H1 (cell line): ENCODE measurements around the gene RNPS1. TPM values are rescaled to one million over a fixed set of nuclear protein-coding genes. Genes with fewer than 3 reads are reported as not detected.

Experiments
- CTCF ChIA-PET: fragments of 300-600 bp; sonication (Branson Sonifier 250); formaldehyde crosslinking; loops from one replicate; lab custom pipeline; 2021; ENCODE audit not compliant: partially characterized antibody; lab: Charles Lee
- POLR2A ChIA-PET: fragments of 300-600 bp; sonication (Branson Sonifier 250); formaldehyde crosslinking; loops from one replicate; lab custom pipeline; 2021; ENCODE audit warnings: inconsistent platforms; ENCODE audit not compliant: partially characterized antibody; lab: Charles Lee
- DNase-seq, 2 experiments: peaks; one replicate each; pipeline versions ENCODE4 v3.0.0 to v3.0.0-alpha.2; 2010 to 2022; ENCODE audit warnings: low spot score in 2 of 2, low read depth in 1 of 2, mixed read lengths in 1 of 2
- FAIRE-seq: peaks from 2 replicates; lab custom pipeline; 2011; peaks lifted over from hg19 to GRCh38; lab: Jason Lieb, UNC
- H2AFZ ChIP-seq: 2 replicates; pipeline ENCODE4 v1.8.1; 2012; ENCODE audit warnings: low read length, inconsistent platforms
- H2AK5ac ChIP-seq: 2 replicates; pipeline ENCODE4 v1.6.1; 2013; ENCODE audit warnings: low read depth, low read length
- H2BK120ac ChIP-seq: replicated peaks from 2 replicates; pipeline ENCODE3; 2013; ENCODE audit warnings: low read depth, low read length, inconsistent platforms
- H2BK12ac ChIP-seq: 2 replicates; pipeline ENCODE4 v1.6.1; 2013; ENCODE audit warnings: low read depth, low read length
- H2BK15ac ChIP-seq: 2 replicates; pipeline ENCODE4 v1.6.1; 2013; ENCODE audit warnings: low read length
- H2BK20ac ChIP-seq: 2 replicates; pipeline ENCODE4 v1.6.1; 2013; ENCODE audit warnings: low read length
- H2BK5ac ChIP-seq: 2 replicates; pipeline ENCODE4 v1.6.1; 2013; ENCODE audit warnings: low read depth, low read length
- H3K14ac ChIP-seq: 2 replicates; pipeline ENCODE4 v1.6.1; 2013; ENCODE audit warnings: inconsistent platforms; ENCODE audit not compliant: insufficient read length
- H3K18ac ChIP-seq: 2 replicates; pipeline ENCODE4 v1.6.1; 2013; ENCODE audit warnings: low read length; ENCODE audit errors: extremely low read depth
- H3K23ac ChIP-seq: 2 replicates; pipeline ENCODE4 v1.6.1; 2013; ENCODE audit warnings: inconsistent platforms; ENCODE audit not compliant: insufficient read length
- H3K23me2 ChIP-seq: 2 replicates; pipeline ENCODE4 v1.6.1; 2013; ENCODE audit warnings: low read depth, low read length
- H3K27ac ChIP-seq: 2 replicates; pipeline ENCODE4 v1.6.1; 2011; ENCODE audit warnings: low read depth, low read length, inconsistent platforms
- H3K27me3 ChIP-seq, 4 experiments: replicated peaks in 1 of 4; 1 replicate in 1 of 4; 2 replicates in 3 of 4; pipeline versions ENCODE4 v1.6.1 to v1.8.1; 2011 to 2013; ENCODE audit warnings: low read length in 3 of 4, mild to moderate bottlenecking in 3 of 4, inconsistent platforms in 2 of 4, mixed read lengths in 2 of 4, moderate library complexity in 1 of 4; ENCODE audit not compliant: control insufficient read depth in 3 of 4, insufficient read depth in 3 of 4; ENCODE audit errors: extremely low read depth in 1 of 4
- H3K36me3 ChIP-seq, 4 experiments: 2 replicates each; pipeline versions ENCODE4 v1.6.1 to v1.8.1; 2011 to 2013; ENCODE audit warnings: mild to moderate bottlenecking in 4 of 4, low read length in 3 of 4, moderate library complexity in 2 of 4, control low read depth in 1 of 4, inconsistent platforms in 1 of 4; ENCODE audit not compliant: insufficient read depth in 4 of 4, control insufficient read depth in 2 of 4
- H3K4ac ChIP-seq: replicated peaks from 2 replicates; pipeline ENCODE3; 2013; ENCODE audit warnings: low read length, low read depth, mixed read lengths, inconsistent platforms; ENCODE audit not compliant: insufficient read length
- H3K4me1 ChIP-seq, 4 experiments: replicated peaks in 1 of 4; 1 replicate in 1 of 4; 2 replicates in 3 of 4; pipeline versions ENCODE4 v1.6.1 to v1.8.1; 2011 to 2013; ENCODE audit warnings: low read length in 3 of 4, inconsistent platforms in 2 of 4, mixed read lengths in 1 of 4; ENCODE audit not compliant: insufficient read depth in 4 of 4, control insufficient read depth in 3 of 4
- H3K4me2 ChIP-seq, 2 experiments: 2 replicates each; pipeline versions ENCODE4 v1.6.1 to v1.8.1; 2011 to 2013; ENCODE audit warnings: low read depth in 2 of 2, low read length in 2 of 2, control low read depth in 1 of 2, inconsistent platforms in 1 of 2, mild to moderate bottlenecking in 1 of 2; ENCODE audit not compliant: insufficient read depth in 1 of 2
- H3K4me3 ChIP-seq, 4 experiments: fragments of 200-600, 300-600 bp in 1 of 4; sonication (generic), shearing (Covaris generic), sonication (Bioruptor Twin) in 1 of 4; 2 replicates each; pipeline versions ENCODE4 v1.5.1 to v1.8.1; 2011 to 2016; ENCODE audit warnings: low read length in 4 of 4, low read depth in 3 of 4, control low read depth in 2 of 4, inconsistent platforms in 2 of 4, mild to moderate bottlenecking in 2 of 4, mixed read lengths in 1 of 4, moderate library complexity in 1 of 4; ENCODE audit not compliant: insufficient read depth in 2 of 4; ENCODE audit errors: extremely low read depth in 1 of 4
- H3K56ac ChIP-seq: replicated peaks from 2 replicates; pipeline ENCODE3; 2013; ENCODE audit warnings: low read depth, mild to moderate bottlenecking, mixed read lengths, low read length, inconsistent platforms; ENCODE audit not compliant: insufficient read length
- H3K79me1 ChIP-seq: 2 replicates; pipeline ENCODE4 v1.6.1; 2013; ENCODE audit warnings: low read depth, low read length, control low read depth
- H3K79me2 ChIP-seq, 2 experiments: 2 replicates each; pipeline versions ENCODE4 v1.6.1 to v1.8.1; 2012 to 2013; ENCODE audit warnings: low read length in 2 of 2, mild to moderate bottlenecking in 2 of 2, inconsistent platforms in 1 of 2; ENCODE audit not compliant: insufficient read depth in 2 of 2, control insufficient read depth in 1 of 2
- H3K9ac ChIP-seq, 4 experiments: replicated peaks in 1 of 4; 1 replicate in 1 of 4; 2 replicates in 3 of 4; pipeline versions ENCODE4 v1.6.1 to v1.8.1; 2011 to 2013; ENCODE audit warnings: low read depth in 3 of 4, low read length in 3 of 4, control low read depth in 2 of 4, mild to moderate bottlenecking in 2 of 4, moderate library complexity in 2 of 4, inconsistent platforms in 1 of 4; ENCODE audit errors: extremely low read depth in 1 of 4
- H3K9me3 ChIP-seq, 2 experiments: 2 replicates each; pipeline versions ENCODE4 v1.6.1 to v1.8.1; 2012 to 2013; ENCODE audit warnings: mild to moderate bottlenecking in 2 of 2, moderate library complexity in 2 of 2, control low read depth in 1 of 2, inconsistent platforms in 1 of 2, low read depth in 1 of 2, low read length in 1 of 2, mixed read lengths in 1 of 2; ENCODE audit not compliant: insufficient read depth in 2 of 2
- H4K20me1 ChIP-seq, 2 experiments: replicated peaks in 1 of 2; 2 replicates each; pipeline versions ENCODE3 to v1.8.1; 2011 to 2013; ENCODE audit warnings: inconsistent platforms in 2 of 2, low read length in 2 of 2, mild to moderate bottlenecking in 1 of 2; ENCODE audit not compliant: insufficient read depth in 2 of 2, control insufficient read depth in 1 of 2
- H4K5ac ChIP-seq: 2 replicates; pipeline ENCODE4 v1.6.1; 2013; ENCODE audit warnings: low read length, low read depth, mixed read lengths, inconsistent platforms; ENCODE audit not compliant: insufficient read length
- H4K8ac ChIP-seq: 2 replicates; pipeline ENCODE4 v1.8.0; 2013; ENCODE audit warnings: mild to moderate bottlenecking, moderate library complexity, low read length, inconsistent platforms; ENCODE audit not compliant: insufficient read depth; ENCODE audit errors: extremely low read depth
- H4K91ac ChIP-seq: replicated peaks from 2 replicates; pipeline ENCODE3; 2013; ENCODE audit warnings: low read length, mixed read lengths, inconsistent platforms; ENCODE audit not compliant: insufficient read length
- CTBP2 ChIP-seq: IDR thresholded peaks from 2 replicates; pipeline ENCODE4 v1.7.0; 2011; ENCODE audit warnings: borderline replicate concordance, mild to moderate bottlenecking, moderate library complexity, mixed read lengths, low read length; ENCODE audit not compliant: insufficient read depth, insufficient read length
- FOSL1 ChIP-seq: IDR thresholded peaks from 2 replicates; pipeline ENCODE4 v1.6.1; 2011; ENCODE audit warnings: mild to moderate bottlenecking, low read depth, low read length, moderate library complexity; ENCODE audit not compliant: insufficient read depth
- JUN ChIP-seq: IDR thresholded peaks from 2 replicates; pipeline ENCODE4 v1.6.1; 2011; ENCODE audit warnings: low read depth, mild to moderate bottlenecking, improper control_type of control experiment, low read length
- KDM5A ChIP-seq: fragments of 200-600 bp; IDR thresholded peaks from 2 replicates; pipeline ENCODE4 v1.7.1; 2012; ENCODE audit warnings: mild to moderate bottlenecking, low read length, inconsistent platforms, mixed read lengths
- RBBP5 ChIP-seq: IDR thresholded peaks from 2 replicates; pipeline ENCODE4 v1.7.1; 2012; ENCODE audit warnings: low read depth, mild to moderate bottlenecking, inconsistent platforms, low read length, moderate library complexity, borderline replicate concordance
- RXRA ChIP-seq: IDR thresholded peaks from 2 replicates; pipeline ENCODE4 v1.6.1; 2011; ENCODE audit warnings: low read depth, mild to moderate bottlenecking, low read length, moderate library complexity; ENCODE audit not compliant: insufficient read depth
- SIN3A ChIP-seq, 2 experiments: IDR thresholded peaks in 1 of 2; conservative IDR thresholded peaks in 1 of 2; 2 replicates each; pipeline ENCODE4 v1.6.1; 2011 to 2012; ENCODE audit warnings: low read length in 2 of 2, improper control_type of control experiment in 1 of 2, low read depth in 1 of 2, mild to moderate bottlenecking in 1 of 2
- SUZ12 ChIP-seq: fragments of 200-600 bp; sonication (generic); IDR thresholded peaks from 2 replicates; pipeline ENCODE4 v1.6.1; 2012; ENCODE audit warnings: mild to moderate bottlenecking, inconsistent platforms, low read length, moderate library complexity, mixed read lengths
- WGBS, 2 experiments: shearing (Covaris generic) in 1 of 2; methylation state at CpG; one replicate each; pipeline versions ENCODE4 v1.1.6 to v1.1.7; 2013 to 2015; ENCODE audit warnings: low lambda C conversion rate in 2 of 2, mixed read lengths in 2 of 2, inconsistent platforms in 1 of 2, low coverage in 1 of 2, missing lambda C conversion rate in 1 of 2; ENCODE audit not compliant: insufficient replicate concordance in 2 of 2, insufficient coverage in 1 of 2, insufficient read length in 1 of 2; ENCODE audit errors: extremely low coverage in 1 of 2, missing lambda C conversion rate in 1 of 2; 5-methylcytosine and 5-hydroxymethylcytosine counted together
- polyA plus RNA-seq, 7 experiments: library from polyadenylated mRNA; depleted of rRNA in 3 of 7; stranded (reverse) in 5 of 7; unstranded in 2 of 7; fragments of >200 nt in 5 of 7; fragments of 200-250 nt in 2 of 7; gene quantifications; 1 replicate in 5 of 7; 2 replicates in 1 of 7; 4 replicates in 1 of 7; pipeline versions ENCODE4 v1.2.1 to v1.2.3, GENCODE V29; 2011 to 2013; ENCODE audit warnings: missing spikeins in 2 of 7, mixed read lengths in 2 of 7
- total RNA-seq: library from RNA; stranded (reverse); fragmentation: NEBNext Ultra II Directional; extraction: Animal tissue kit (Norgen Biotek cat#: 25700); gene quantifications from 2 replicates; pipeline ENCODE4 v1.2.1, GENCODE V29; 2021
- TF ChIP-seq, protein P1 (sequence below): IDR thresholded peaks from 2 replicates; pipeline ENCODE4 v1.6.1; 2012; ENCODE audit warnings: inconsistent platforms

RNPS1 gene
- total and polyA plus RNA-seq, 2 of the 8 experiments (the other 6 are each of a cell fraction or from before 2014, with no cell fraction given), result 330 to 350 TPM

DNA sequence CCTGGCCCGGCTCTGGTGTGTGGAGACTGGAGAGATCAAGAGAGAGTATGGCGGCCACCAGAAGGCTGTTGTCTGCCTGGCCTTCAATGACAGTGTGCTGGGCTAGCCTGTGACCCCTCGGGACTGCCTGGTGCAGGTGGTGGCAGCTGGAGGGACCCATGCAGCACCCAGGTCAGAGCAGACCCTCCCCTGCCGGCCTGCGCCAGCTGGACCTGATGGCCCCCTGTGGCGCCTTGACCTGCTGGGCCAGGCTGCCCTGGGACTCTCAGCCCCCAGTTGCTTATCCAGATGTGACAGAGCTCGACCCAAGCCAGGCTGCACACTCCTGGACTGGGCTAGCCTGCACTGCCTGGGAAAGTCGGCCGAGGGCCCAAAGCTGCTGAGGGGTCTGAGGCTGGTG lies 59.2 kb downstream of the RNPS1 start:
- Histone ChIP-seq H3K56ac (no peak overlapping the region), H3K4me3 (no peak overlapping the region), H4K8ac (no peak overlapping the region), H3K4me1 (peaks cover 0 to 27% (median 12%) of the 10 kb centered on the region in 4 experiments; a peak in 6 of 7 replicates), H3K4me2 (no peak overlapping the region), H2AK5ac (no peak overlapping the region), H4K91ac (no peak overlapping the region), H2BK15ac (no peak overlapping the region), H3K27ac (no peak overlapping the region), H3K79me1 (peaks cover 10% of the 10 kb centered on the region), H3K4ac (no peak overlapping the region), H3K18ac (no peak overlapping the region), H4K5ac (no peak overlapping the region), H2BK120ac (no peak overlapping the region), H2BK12ac (no peak overlapping the region), H3K36me3 (peaks cover 8 to 42% (median 19%) of the 10 kb centered on the region in 4 experiments; a peak in 6 of 8 replicates), H2BK20ac (no peak overlapping the region), H3K23ac (no peak overlapping the region), H3K23me2 (peaks cover 19% of the 10 kb centered on the region), H3K79me2 (peaks cover 3 to 19% of the 10 kb centered on the region in 2 experiments; a peak in 2 of 4 replicates), H3K9me3 (no peaks in the 10 kb centered on the region), H3K27me3 (no peaks in the 10 kb centered on the region), H2AFZ (no peak overlapping the region), H3K14ac (no peak overlapping the region), H3K9ac (no peak overlapping the region), H2BK5ac (no peak overlapping the region), H4K20me1 (peaks cover 8 to 36% of the 10 kb centered on the region in 2 experiments)
- WGBS, 2 experiments, result 95% methylated on average over 9 of the region's 9 CpGs; no CpG with 5 or more reads in 1 of the 2 experiments
- no peak for FAIRE-seq
- POLR2A ChIA-PET, result interaction anchor here (0.7 to 15.1 kb wide), 15 partner anchors 12 to 324 kb away, joined by 3 to 156 read pairs (median 6); partner anchors contain the start of genes CASKIN1, E4F1, ECI1 and TRAF7
- DNase-seq, result no peak
- CTCF ChIA-PET, result interaction anchor here (0.9 to 3.2 kb wide), 3 partner anchors 10 to 38 kb away, joined by 3 to 20 read pairs (median 6); no protein-coding TSS in a partner anchor
- TF ChIP-seq KDM5A (no peak), JUN (no peak), RBBP5 (no peak), SUZ12 (no peak), CTBP2 (no peak), SIN3A (conservative IDR thresholded peaks at IDR 0.05 in 1 of 2, IDR thresholded peaks at IDR 0.05 in 1 of 2; ENCODE audit: low read depth in 1 of 2, low read length in 2 of 2) (no peak), RXRA (no peak), FOSL1 (no peak)
- TF ChIP-seq, protein P1, sequence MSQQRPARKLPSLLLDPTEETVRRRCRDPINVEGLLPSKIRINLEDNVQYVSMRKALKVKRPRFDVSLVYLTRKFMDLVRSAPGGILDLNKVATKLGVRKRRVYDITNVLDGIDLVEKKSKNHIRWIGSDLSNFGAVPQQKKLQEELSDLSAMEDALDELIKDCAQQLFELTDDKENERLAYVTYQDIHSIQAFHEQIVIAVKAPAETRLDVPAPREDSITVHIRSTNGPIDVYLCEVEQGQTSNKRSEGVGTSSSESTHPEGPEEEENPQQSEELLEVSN, result no peak
